Astrocyte of the spinal cord (primary cell): ENCODE measurements around the gene ENTPD1.

Source experiments
- DNase-seq: peaks from one replicate; pipeline ENCODE4 v3.0.0; 2011; ENCODE audit warnings: low read depth, low spot score
- H3K4me3 ChIP-seq: 2 replicates; pipeline ENCODE4 v1.5.1; 2011; ENCODE audit warnings: low read depth, mild to moderate bottlenecking, low read length, moderate library complexity
- in situ Hi-C: cut with HindIII; loops from 2 replicates; pipeline ENCODE4 v1.10.0; 2017; ENCODE audit warnings: low sequenced_read_pairs
- TF ChIP-seq, protein P1 (sequence below): IDR thresholded peaks from 2 replicates; pipeline ENCODE4 v1.5.1; 2012; ENCODE audit warnings: low read depth, mild to moderate bottlenecking, low read length, inconsistent platforms

Gene ENTPD1

DNA sequence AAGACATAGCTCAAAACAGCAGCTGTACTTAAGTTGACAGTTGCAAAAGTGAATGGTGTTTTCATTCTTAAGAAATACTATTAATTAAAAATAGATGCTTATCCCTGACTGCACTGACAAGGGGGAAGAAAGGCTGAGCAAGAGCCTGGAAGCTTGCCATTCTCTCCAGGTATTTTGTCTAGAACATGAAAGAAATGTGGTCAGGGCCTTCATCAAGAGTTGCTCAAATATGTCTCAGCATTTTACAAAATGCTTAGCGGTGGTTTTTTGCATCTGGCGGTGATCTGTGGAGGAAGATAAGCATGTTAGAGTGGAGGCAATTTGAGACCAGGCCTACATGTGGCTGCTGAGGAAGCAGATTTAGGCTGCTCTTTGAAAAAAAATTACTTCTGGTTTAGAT lies 105.4 kb downstream of the ENTPD1 start:
- in situ Hi-C loops = no loop called here
- no peak for DNase-seq
- H3K4me3 ChIP-seq = no peak overlapping the region
- TF ChIP-seq, protein P1, sequence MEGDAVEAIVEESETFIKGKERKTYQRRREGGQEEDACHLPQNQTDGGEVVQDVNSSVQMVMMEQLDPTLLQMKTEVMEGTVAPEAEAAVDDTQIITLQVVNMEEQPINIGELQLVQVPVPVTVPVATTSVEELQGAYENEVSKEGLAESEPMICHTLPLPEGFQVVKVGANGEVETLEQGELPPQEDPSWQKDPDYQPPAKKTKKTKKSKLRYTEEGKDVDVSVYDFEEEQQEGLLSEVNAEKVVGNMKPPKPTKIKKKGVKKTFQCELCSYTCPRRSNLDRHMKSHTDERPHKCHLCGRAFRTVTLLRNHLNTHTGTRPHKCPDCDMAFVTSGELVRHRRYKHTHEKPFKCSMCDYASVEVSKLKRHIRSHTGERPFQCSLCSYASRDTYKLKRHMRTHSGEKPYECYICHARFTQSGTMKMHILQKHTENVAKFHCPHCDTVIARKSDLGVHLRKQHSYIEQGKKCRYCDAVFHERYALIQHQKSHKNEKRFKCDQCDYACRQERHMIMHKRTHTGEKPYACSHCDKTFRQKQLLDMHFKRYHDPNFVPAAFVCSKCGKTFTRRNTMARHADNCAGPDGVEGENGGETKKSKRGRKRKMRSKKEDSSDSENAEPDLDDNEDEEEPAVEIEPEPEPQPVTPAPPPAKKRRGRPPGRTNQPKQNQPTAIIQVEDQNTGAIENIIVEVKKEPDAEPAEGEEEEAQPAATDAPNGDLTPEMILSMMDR = no peak

DNA sequence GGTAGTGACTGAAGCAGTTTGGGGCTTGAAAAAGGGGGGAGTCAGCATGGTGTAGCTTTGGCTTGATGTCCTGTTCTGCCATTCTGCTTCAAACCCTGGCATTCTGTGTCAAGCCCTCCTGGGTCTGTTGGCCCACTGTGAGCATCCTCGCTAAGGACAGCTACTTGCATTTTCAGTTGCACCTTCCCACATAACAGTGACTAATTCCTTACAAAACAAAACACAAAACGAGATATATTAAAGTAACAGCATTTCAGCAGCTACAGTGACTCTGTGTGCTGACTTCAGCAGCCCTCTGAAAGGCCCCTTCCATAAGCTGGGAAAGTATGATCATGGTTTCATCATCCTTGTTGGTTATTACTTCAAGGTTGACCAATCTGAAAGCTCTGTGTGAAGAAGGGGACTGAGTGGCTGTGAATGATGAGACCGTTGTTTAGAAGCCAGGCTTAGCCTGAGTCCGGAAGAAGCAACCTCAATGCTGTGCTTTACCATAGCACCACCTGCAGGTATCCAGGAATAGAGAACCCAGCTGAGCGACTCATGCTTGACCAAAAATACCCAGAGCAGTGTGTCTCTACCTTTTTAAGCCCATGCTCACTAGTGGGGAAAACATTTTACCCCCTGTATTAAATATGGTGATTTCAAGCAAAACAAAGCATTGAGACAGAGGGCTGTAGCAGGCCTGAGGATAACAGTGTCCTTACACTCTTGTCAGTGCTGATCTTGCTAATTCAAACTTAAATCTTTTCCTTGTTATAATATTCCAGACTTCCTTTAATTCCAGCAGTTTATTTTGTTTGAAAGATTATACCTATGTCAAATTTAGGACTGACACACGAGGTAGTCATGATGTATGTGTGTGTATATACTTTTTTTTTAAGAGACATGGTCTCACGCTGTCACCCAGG lies 109.2 kb downstream of the ENTPD1 start:
- peak; percentile 79 for DNase-seq
- TF ChIP-seq, protein P1 = peak; percentile 86
- in situ Hi-C loops = no loop called here
- no peak overlapping the region for H3K4me3 ChIP-seq

DNA sequence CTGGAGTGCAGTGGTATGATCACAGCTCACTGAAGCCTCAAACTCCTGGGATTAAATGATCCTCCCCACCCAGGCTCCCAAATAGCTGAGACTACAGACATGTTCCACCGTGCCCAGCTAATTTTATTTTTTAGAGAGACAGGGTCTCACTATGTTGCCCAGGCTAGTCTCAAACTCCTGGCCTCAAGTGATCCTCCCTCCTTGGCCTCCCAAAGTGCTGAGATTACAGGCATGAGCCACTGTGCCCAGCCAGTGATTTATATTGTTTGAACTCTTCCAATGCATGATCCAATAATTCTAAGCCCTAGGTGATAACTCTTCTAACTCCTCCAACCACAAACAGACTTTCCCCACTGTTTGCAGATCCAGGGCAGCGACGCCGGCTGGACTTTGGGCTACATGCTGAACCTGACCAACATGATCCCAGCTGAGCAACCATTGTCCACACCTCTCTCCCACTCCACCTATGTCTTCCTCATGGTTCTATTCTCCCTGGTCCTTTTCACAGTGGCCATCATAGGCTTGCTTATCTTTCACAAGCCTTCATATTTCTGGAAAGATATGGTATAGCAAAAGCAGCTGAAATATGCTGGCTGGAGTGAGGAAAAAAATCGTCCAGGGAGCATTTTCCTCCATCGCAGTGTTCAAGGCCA lies 110.0 kb downstream of the ENTPD1 start:
- TF ChIP-seq, protein P1 = no peak
- DNase-seq = no peak
- no peak overlapping the region for H3K4me3 ChIP-seq
- in situ Hi-C loops = no loop called here

DNA sequence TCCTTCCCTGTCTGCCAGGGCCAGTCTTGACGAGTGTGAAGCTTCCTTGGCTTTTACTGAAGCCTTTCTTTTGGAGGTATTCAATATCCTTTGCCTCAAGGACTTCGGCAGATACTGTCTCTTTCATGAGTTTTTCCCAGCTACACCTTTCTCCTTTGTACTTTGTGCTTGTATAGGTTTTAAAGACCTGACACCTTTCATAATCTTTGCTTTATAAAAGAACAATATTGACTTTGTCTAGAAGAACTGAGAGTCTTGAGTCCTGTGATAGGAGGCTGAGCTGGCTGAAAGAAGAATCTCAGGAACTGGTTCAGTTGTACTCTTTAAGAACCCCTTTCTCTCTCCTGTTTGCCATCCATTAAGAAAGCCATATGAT lies 110.5 kb downstream of the ENTPD1 start:
- H3K4me3 ChIP-seq = no peak overlapping the region
- TF ChIP-seq, protein P1 = no peak
- in situ Hi-C loops = no loop called here
- DNase-seq = no peak

DNA sequence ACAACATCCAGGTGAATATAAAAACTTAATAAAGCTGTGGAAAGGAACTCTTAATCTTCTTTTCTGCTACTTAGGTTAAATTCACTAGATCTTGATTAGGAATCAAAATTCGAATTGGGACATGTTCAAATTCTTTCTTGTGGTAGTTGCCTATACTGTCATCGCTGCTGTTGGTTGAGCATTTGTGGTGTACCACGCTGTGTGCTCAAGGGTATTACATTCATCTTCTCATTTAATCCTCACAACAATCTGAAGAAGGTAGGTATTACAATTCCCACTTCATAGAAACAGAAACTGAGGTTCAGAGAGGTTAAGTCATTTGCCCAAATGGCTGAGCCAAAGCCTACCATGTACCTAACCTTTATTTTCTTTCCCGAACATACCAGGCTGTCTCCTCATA lies 111.9 kb downstream of the ENTPD1 start:
- TF ChIP-seq, protein P1 = no peak
- in situ Hi-C loops = no loop called here
- H3K4me3 ChIP-seq = no peak overlapping the region
- no peak for DNase-seq

DNA sequence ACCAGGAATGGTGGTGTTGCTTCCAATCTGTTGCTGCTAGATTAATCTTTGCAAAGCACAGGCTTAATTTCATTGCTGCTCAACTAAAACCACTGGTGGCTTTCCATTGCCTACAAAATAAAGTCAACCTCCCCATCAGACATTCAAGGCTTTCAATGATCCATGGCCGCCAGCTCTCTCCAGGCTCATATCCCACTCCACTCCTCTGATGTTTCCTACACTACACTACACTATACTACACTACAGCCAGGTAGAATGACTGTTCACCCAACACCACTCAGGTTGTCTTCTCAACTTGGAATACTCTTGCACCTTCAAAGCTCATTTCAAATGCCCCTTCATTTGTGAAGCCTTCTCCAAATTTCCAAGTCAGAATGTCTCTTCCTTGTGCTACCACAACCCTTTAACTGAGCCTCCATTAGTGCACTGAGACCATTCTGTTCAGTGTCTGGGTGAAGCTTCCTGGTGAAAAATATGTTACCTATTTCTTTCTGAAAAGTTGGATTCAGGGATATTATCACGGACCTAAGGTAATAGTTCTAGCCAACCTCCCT lies 116.3 kb downstream of the ENTPD1 start:
- no peak overlapping the region for H3K4me3 ChIP-seq
- in situ Hi-C loops = no loop called here
- TF ChIP-seq, protein P1 = no peak
- DNase-seq = no peak
